Thoracic aorta (tissue), 2 donors: ENCODE data around the gene TRIM48. TPM values are rescaled to one million over a fixed set of nuclear protein-coding genes. Genes with fewer than 3 reads are reported as not detected.
"Not testable (repeated sequence)": the region's sequence is repeated elsewhere in the genome, so short reads cannot be mapped to it uniquely, and the experiment has no call there.

Experiments used
- ATAC-seq: fragments of 150-250 bp; one replicate; pipeline ENCODE4 v1.8.0; 2017; ENCODE audit warnings: low read depth; ENCODE audit not compliant: insufficient number of reproducible peaks, low FRiP score
- DNase-seq: peaks from one replicate; pipeline ENCODE4 v3.0.0-alpha.2; 2020; ENCODE audit warnings: low spot score
- H3K27ac ChIP-seq, 2 donors: fragments of 200-600 bp; sonication (generic); 1 replicate in 1 of 2; 2 replicates in 1 of 2; pipeline ENCODE4 v1.5.1; 2016; ENCODE audit warnings: mild to moderate bottlenecking in 2 of 2, moderate library complexity in 2 of 2
- H3K27me3 ChIP-seq: fragments of 200-600 bp; sonication (generic); replicated peaks from 2 replicates; pipeline ENCODE4 v1.6.0; 2016; ENCODE audit warnings: mild to moderate bottlenecking; ENCODE audit not compliant: insufficient read depth
- H3K36me3 ChIP-seq: fragments of 200-600 bp; sonication (generic); one replicate; pipeline ENCODE4 v1.5.1; 2016
- H3K4me1 ChIP-seq, 2 donors: fragments of 200-600 bp; sonication (generic); 1 replicate in 1 of 2; 2 replicates in 1 of 2; pipeline versions ENCODE4 v1.5.1 to v1.6.0; 2016; ENCODE audit warnings: low read depth in 2 of 2, mild to moderate bottlenecking in 1 of 2; ENCODE audit not compliant: control insufficient read depth in 1 of 2
- H3K4me3 ChIP-seq: fragments of 200-600 bp; sonication (generic); 2 replicates; pipeline ENCODE4 v1.5.1; 2016; ENCODE audit warnings: mild to moderate bottlenecking
- H3K9me3 ChIP-seq: fragments of 200-600 bp; sonication (generic); 2 replicates; pipeline ENCODE4 v1.5.1; 2016
- CTCF ChIP-seq: fragments of 200-600 bp; sonication (generic); IDR thresholded peaks from one replicate; pipeline ENCODE4 v1.5.1; 2019; ENCODE audit warnings: antibody characterized with exemption
- total RNA-seq, 2 donors: library from RNA; depleted of rRNA; stranded (reverse); fragments of >200 nt; gene quantifications; one replicate each; pipeline versions ENCODE4 v1.1.0 to v1.2.3, GENCODE V29; 2016

The TRIM48 gene
- not detected for total RNA-seq

GRCh38 chr11:55261855-55262254 lies at the start of gene TRIM48:
TSS of gene TRIM48 (plus strand) at chr11:55262155. CDS start at chr11:55262268, 113 bp downstream.
- H3K27ac ChIP-seq, H3K27me3 ChIP-seq, ATAC-seq, DNase-seq, H3K36me3 ChIP-seq, H3K4me1 ChIP-seq, H3K9me3 ChIP-seq, H3K4me3 ChIP-seq: not testable (repeated sequence)

- not testable (repeated sequence) for H3K36me3 ChIP-seq, DNase-seq, H3K4me1 ChIP-seq, ATAC-seq, H3K27me3 ChIP-seq, H3K27ac ChIP-seq, H3K4me3 ChIP-seq, H3K9me3 ChIP-seq
These were observed 23.6 kb upstream of the TRIM48 start for GRCh38 chr11:55238316-55238715.

- no peaks in the 10 kb centered on the region for H3K9me3 ChIP-seq
- H3K4me1 ChIP-seq, result no peaks in the 10 kb centered on the region
- no peak for TF ChIP-seq CTCF
- H3K27me3 ChIP-seq, result no peaks in the 10 kb centered on the region
- H3K4me3 ChIP-seq, result no peak overlapping the region
- no peaks in the 10 kb centered on the region for H3K36me3 ChIP-seq
- no peak overlapping the region for H3K27ac ChIP-seq
- DNase-seq (no peak), ATAC-seq (no peak)
These were observed 1.1 kb downstream of the TRIM48 start for GRCh38 chr11:55263081-55263480.

Other genes starting within 250 kb of the TRIM48 start
- gene OR4A16, start 81.0 kb downstream of the TRIM48 start, total RNA-seq, result not detected
- not detected for gene OR4A15, start 105.8 kb downstream of the TRIM48 start, total RNA-seq